HG03045 (cell line): ENCODE data around the gene C4orf50.
"Not testable (repeated sequence)": the region's sequence is repeated elsewhere in the genome, so short reads cannot be mapped to it uniquely, and the experiment has no call there.

Experiments used
- ATAC-seq: cut with Tn5 transposase; IDR thresholded peaks from one replicate; pipeline ENCODE4 v1.9.1; 2021; ENCODE audit warnings: mild to moderate bottlenecking, moderate library complexity; ENCODE audit not compliant: unreplicated experiment

C4orf50 gene

DNA sequence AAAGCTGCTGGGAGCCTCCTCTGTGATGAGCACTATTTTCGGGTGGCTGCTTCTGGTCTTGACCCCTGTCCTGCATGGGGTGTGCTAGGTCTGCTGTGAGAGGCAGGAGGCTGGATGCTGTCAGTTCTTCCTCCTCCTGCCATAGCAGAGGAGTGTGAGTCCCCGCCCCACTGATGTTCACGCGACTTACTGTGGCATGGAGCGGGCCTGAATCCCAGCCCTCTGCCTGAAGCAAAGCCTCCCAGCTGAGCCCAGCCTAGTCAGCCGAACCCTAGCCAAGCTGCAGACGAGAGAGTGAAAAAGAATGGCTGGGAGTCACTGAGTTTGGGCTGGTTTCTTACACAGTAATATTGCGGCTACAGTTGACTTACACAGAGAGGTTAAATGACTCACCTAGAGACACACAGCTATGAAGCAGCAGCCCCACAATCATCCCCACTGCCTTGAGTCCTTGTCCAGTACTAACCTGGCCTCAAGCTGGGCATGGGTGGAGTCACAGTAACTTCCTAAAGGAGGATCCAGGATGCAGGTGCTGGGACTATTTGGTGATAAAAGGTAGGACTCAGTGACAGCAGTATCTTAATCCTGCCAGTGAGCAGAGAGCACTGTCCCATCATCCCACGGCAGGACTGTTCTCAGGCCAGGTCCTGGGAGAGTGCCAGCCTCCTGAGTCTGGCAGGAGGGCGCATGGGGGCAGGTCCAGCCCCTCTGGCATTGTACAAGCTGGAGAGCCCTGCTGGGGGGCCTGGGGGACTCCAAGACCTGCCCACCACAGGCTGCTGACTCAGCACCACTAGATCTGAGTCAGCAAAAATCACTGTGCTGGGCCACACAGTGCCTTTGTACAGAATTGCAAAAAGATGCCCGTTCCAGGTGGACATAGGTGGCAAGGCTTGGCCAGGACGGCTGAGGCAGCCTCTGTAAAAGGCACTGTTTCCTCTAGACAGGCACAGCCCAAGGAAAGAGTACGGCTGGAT lies 65.0 kb downstream of the C4orf50 start:
- no peak for ATAC-seq

DNA sequence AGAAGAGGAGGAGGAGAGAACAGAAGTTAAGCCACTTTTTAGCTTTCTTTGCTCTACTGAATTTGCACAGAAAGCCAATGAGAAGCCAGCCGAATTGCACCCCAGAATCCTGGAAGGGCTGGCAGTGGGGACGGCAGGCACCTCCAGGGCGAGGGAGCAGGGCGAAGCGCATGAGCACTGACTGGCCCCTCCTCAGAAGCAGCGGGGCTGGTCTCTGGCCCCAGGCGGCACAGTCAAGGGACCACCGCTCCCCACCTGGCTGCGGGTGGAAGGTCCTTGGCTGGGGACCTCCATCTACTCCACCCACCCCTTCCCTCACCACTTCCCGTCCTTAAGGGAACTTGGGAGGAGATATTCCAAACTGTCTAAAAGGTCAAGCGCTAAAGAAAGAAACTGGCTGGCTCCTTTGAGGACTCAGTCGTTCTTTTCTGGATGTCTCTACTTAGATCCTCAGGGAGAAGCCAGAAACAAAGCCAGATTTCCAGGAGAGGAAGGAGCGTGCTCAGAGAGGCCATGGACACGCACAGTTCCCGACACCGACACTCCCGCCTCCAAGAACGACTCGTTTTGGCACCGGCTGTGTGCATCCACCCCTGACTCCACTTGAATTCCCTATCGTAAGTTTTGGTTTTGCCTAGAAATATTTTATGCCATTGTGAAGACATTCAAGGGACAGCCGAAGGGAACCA lies 65.8 kb downstream of the C4orf50 start:
- ATAC-seq, result no peak

DNA sequence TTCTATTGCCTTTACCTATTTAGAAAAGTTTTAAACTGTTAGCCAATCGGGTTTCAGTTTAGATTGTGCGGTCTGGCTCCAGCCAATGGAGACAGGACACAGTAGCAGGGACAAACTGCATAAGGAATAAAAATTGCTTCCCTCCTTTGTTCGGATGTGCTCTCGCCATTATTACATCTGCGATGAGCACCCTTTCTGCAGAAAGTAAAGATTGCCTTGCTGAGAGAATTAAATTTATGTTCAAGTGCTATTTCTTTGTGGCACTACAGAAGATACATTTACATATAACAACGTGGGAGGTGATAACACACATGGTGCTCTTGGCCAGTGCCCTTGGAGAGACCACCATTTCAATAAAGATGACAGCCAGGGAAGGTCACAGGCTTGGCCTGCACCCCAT lies 71.6 kb downstream of the C4orf50 start:
- ATAC-seq, result not testable (repeated sequence)

DNA sequence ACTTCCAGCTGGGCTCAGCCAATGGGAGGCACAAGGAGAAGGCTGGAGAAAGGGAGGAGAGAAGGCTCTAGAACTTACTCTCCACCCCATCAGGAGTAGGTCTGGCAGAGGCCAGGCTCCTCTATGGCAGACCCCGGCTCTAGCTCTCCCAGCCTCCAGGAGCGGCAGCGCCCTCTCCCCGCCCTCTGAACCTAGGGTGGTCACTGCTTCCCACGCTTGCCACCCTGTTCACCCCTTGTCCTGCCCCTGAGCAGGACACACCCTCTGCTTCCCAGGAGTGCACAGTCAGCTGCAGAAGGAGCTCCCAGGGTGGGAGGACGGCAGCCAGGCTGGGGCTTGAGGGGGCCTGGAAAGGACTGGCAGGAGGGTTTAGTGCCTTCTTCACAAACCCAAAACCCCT lies 72.3 kb downstream of the C4orf50 start:
- no peak for ATAC-seq

DNA sequence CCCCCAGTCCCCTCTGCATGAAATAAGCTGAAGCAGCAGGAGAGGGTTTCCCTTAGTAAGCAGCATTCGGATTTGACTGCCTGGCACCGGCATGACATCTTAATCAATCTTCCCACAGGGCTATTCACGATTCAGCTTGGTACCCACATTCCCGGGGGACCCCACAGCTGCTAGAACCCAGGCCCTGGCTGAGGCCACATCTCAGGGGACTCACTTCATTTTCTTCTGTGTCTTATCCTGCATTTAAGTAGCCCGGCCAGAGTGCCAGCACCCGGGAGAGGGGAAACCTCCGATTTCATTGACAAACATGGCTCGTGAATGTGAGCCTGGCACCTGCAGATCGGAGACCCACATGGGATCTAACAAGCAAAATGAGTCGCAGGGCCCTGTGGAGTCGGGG lies 73.1 kb downstream of the C4orf50 start:
- no peak for ATAC-seq

DNA sequence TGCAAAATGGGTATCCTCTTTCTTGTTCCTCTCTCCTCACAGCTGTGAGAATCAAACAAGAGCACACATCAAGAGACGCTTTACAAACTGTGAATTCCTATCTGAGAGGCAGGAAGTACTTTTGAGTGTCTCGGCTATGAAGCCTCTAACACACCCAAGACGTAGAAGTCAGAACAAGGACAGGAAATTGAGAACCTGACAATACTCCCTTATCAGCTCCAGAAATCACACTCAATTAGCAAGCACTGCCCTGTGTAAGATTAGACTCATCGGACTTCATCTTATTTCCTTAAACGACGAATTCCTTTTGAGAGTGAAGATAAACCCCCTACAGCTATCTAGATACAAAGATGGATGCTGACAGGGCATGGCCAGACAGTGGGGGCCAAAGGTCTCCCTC lies 74.7 kb downstream of the C4orf50 start:
- ATAC-seq, result no peak

DNA sequence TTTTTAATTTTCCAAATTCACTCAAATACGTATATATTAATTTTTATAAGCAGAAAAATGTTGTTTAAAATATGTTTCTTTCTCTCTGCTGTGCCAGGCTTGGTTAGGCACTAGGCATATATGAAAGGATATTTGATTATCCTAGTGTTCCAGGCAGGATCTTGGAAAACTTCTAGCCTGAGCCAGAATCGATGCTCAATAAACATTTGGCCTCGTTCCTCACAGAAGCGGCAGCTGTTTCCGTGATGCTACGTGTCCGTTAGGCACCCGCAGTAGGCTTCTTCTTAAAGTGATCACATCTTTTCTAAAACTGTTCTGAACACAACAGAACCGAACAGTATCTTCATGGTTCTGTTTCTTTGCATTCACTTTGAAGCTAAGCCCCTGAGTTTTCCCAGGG lies 75.3 kb downstream of the C4orf50 start:
- no peak for ATAC-seq

DNA sequence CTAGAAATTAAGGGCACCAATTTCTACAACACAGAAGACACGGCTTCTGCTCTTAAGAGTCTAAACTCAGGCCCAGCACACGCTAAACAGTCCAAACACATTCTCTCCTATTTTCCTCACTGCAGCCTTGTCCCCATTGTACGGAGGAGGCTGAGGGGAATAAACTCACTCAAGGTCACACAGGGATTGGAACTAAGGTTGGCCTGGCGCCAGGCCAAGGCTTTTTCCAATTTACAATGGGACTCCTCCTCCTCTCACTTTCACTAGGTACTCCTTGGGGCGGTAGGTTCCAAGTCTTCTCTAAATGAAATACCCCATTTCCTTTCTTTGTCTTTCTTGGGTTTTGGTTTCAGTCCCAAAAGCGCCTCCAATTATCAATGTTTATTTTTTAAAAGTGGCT lies 76.6 kb downstream of the C4orf50 start:
- ATAC-seq, result no peak

DNA sequence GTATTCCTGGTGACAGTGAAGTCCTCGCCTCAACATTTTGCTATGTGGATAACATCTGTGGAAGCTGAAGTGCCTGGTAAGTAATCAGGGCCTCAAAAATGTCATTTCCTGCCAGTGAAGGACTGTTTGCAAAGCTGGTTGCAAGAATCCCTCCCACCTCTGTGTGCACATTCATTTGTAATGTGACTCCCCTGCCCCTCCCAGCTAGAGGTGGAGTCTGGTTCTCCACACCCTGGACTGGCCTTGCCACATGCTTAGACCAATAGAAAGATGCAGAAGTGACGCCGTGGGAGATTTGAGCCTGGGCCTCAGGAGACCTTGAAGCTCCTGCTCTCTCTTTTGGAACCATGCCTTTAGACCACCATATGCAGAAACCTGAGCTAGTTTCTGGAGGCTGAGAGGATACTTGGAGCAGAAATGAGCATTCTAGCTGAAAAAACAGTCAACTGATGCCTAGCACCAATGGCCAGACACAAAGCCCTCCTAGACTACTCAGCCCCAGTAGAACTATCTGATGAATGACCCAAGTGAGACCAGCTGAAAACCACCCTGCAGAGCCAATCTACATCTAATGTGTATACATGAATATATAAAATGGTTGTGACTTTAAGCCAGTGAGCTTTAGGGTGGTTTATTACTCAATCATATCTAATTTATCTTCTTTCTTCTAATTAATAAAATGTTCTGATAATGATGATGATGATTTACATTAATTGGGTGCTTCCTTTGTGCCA lies 77.6 kb downstream of the C4orf50 start:
- ATAC-seq, result no peak

DNA sequence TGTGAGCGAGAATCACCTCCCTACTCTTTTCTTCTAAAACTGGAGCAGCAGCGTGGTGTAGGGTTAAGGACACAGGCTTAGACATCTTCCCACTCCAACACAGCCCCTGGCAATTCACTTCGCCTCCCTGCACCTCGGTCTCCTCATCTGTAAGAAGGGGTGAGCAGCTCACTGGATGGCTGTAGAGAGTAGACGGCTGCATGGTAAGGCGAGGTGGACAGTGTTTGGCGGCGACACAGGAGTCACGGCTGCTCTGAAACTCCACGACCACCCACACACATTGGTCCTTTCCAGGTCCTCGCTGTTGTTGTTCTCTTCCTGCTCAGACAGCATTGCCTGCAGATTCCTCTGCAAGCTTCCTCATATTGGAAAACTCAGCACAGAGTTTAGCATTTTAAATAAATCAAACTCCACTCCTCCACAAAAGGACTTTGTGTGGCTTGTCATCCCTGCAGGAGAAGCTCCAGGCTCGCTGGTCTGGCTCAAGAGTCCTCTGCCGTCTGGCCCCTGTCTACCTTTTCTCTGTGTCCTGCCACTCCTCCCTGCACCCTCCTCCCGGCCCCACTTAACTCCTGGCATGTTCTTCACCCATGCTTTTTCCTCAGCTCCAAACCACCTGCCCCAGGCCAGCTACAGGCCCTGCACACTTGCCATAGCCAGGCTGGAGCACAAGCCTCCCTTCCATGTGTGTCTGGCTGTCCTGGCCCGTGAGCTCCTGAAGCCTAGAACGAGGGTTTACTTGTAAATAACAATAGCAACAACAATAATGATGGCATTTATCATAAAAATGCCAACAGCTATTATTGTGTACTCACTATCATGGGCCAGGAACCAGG lies 84.0 kb downstream of the C4orf50 start:
- ATAC-seq, result no peak

DNA sequence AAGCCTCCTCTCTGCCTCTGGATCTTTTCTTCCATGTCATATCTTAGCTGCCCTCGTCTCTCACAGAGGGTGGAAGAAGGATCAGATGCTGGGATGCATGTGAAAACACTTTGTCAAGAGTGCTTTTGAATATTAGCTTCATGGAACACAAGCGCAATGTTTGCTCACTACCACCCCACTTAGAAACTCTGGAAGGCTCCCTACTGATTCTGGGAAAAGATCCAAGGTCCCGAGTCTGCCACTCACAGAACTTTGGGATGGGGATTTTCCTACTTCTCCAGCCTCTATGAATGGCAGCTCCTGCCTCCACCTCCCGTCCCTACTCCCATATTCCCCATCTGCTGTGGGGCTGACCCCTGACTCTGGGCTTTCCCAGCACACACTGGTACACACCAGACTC lies 85.1 kb downstream of the C4orf50 start:
- no peak for ATAC-seq

DNA sequence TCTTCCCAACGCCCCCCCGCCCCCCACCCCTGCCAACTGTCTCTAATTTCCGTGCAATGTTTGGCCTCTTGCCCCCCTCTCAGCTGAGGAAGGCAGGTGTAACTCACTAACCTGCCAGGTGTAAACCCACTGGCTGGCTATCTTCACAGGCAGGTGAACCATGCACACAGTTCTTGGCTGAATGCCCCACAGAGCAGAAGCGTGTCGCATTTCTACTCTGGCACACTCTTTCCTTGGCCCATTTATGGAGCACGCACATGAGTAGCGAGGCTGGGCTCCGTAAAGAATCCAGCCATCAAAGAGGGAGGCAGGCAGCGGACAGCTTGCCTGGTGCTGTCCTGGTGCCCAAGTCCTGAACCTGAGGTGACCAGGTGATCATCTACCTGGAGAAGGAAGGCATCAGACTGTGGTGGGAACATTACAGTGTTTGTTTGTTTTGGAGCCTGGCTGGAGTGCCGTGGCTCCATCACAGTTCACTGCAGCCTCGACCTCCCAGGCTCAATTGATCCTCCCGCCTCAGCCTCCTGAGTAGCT lies 86.1 kb downstream of the C4orf50 start:
- no peak for ATAC-seq

DNA sequence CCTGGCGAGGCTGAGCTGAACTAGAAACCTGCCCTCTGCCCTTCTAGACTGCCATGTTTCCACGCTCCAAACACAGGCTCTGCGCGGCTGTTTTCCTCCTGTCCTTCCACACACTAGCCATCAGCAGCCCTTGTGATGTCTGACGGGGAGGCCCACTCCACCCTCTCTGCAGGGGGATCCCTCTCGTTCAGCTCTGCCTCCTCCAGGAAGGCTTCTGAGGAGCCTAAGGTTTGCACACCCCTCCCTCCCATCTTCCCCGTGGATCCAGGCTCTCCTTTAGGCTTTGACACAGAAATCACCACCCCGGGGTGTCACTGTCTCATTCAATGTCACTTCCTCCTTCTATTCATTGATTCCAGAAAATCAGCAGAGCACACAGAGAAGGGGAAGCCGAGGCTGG lies 86.7 kb downstream of the C4orf50 start:
- no peak for ATAC-seq

DNA sequence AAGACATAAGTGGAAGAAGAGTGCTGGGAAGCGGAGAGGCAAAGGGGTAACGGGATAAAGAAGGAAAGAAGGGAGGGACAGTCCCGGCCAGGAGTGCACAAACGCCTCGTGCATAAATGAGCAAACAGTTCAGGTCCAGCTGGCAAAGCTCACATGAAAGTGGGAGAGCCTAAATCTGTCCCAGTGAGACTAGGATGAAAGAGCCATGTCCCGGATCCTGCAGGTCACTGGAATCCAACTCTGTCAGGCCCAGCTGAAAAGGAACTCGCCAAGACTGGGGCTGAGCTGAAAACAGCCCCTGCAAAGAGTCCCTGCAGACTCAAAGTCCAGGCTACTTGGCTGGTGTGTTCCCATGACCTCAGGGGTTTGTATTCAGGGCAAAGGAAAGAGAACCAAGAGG lies 87.4 kb downstream of the C4orf50 start:
- ATAC-seq, result no peak

DNA sequence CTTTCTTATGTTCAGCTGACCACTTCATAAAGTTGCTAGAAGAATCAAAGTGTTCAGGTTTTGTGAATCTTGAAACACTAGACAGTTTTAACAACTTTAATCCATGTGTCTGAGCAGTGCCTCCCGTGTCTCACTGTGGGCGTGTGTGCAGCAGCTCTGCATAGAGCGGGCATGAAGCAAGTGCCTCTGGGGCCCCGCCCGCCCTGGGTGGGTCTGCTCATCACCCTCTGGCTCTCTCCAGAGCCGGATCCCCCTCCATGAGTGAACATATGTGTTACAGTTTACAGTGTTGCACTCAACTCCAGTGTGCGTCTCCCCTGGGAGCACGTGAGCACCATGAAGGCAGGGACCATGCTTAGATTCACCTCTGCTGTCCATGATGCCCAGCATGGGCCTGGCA lies 87.8 kb downstream of the C4orf50 start:
- no peak for ATAC-seq

DNA sequence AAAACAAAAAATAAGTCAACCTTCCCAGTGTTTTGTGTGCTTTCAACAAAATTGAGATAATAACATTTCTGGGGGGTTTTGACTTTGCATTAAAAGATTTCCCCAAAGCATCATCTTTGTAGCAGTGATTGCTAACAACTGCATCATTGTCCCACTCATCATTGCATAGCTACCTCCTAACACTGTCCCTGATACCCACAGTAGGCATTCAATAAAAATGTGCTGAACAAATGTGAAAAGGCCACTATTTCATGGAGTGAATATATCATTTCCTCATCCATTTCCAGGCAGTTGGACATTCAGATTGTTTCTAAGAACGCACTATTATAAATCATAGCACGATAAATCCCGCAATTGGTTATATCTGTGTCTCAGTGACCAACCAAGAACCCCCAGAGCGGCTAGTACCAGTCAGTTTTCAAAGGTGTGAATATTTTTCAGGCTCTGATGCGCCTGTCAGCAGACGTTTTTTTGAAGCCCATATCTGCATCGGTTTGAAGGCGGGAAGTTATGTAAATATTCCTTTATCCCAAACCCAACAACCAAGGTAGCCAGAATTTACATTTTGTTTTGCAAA lies 89.3 kb downstream of the C4orf50 start:
- ATAC-seq, result no peak

DNA sequence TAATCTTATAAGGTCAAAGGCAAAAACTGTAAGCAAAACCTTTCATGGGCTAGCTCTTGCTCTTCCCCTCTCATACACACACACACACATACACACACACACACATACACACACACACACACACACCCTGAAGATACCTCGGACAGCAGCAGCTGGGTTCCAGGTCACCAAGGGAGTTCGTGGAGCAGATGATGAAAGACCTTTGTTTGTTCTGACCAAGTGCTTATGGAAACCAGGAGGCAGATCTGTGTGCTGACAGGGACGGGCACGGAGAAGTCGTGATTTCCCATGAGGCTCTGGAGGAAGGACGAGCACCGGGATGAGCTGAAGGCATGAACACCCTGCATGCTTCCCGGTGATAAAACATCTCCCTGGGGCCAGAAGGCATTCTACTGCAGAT lies 90.0 kb downstream of the C4orf50 start:
- ATAC-seq, result no peak

DNA sequence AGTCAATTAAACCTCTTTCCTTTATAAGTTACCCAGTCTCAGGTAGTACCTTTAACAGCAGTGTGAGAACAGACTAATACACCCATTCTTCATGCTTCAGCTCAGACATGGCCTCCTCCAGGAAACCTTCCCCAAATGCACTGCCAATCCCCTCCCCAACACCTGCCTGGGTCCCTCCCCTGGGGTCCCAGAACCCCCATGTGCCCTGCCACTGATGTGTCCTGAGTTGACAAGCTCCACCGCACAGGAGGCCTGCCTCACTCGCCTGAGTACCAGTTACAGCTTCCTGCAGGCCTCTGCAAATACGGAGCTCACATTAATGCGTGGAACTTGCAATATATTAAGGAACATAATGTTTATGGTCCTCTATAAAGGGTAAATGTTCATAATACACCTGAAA lies 90.5 kb downstream of the C4orf50 start:
- ATAC-seq, result no peak

DNA sequence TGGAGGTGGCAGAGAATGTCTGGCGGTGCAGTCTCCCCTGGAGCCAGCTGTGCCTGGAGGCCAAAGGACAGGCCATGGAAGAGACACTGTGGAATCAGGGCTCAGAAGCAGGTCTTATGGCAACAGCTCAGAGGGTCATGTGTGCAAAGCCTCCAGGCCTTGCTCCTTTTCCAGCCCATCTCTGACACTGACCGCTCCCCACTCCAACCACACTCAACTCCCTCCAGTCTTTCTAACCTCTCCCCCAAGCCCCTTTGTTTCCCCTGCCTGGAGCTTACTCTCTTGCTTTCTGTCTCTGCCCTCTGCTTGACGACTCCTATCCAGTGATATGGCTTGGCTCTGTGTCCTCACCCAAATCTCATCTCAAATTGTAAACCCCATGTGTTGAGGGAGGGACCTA lies 91.1 kb downstream of the C4orf50 start:
- no peak for ATAC-seq

DNA sequence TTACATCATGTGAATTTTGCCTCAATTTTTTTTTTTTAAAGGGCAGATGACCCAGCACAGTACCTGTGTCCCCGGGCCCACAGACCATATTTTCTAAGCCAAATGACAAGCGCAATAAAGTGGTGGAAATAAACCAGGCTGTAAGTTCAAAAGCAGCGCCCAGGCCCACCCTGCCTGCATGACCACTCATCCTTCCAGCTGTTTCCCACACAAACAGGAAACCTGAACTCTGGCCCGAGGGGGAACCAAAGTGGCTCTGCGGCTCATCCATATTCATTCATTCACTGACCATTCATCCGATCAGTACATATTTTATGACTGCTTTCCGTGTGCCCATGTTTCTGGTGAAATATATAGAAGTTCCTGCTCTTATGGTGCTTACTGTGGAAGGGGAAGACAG lies 91.6 kb downstream of the C4orf50 start:
- ATAC-seq, result no peak
